Measurements from ENCODE around the gene RSPRY1. TPM values are rescaled to one million over a fixed set of nuclear protein-coding genes. Genes with fewer than 3 reads are reported as not detected.

RSPRY1 gene
- total RNA-seq, 6 experiments from 2014 or later: 38.8 to 51.9 (median 47.7) TPM

DNA sequence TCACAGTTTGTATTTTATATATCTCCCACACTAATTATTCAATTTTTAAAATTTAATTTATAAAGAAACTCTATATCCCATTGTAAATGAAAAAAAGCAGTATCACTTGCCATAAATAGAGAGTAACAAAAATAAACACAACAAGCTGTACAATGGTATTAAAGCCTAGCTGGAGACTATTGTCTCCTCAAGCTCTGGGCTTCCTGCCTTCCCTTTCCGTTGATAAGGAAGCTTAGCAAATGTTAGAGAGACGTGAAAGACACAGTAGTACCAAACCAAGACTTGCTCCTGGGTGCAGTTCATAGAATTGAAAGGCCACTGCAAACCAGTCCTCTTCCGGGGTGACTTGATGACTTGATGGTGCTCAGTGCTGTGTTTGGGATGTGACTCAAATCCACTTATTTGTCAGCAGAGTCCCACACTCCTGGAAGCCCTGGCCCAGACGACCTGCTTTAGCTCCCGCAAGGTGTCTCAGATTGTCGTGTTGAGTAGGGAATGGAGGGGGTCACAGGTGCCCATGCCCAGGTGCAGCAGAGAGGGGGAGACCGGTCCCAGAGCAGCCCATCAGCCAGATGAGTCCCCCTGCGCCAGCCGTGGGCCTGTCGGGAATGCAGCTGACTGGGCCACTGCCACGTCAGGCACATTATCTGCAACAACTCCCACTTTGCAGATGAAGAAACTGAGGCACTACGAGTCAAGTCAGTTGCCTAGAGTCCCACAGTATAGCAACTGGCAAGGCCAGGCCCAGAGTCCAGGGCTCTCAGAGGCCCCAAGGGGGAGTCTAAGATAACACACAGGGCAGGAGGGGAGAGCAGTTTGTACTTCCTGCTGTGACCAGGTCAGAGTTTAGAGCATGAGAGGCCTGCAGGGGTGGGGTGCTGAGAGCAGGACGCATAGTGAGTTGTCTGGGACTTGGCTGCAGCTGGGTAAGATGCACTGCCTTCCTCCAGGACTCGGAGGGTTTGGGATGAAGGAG, 40.8 kb upstream of the RSPRY1 start:
- Mint-ChIP-seq H3K4me3 (no peak overlapping the region), H3K36me3 (ENCODE audit: low read depth) (no peaks in the 10 kb centered on the region), H3K27ac (no peak overlapping the region), H3K4me1 (ENCODE audit: low read depth) (peaks cover 26% of the 10 kb centered on the region), H3K27me3 (ENCODE audit: insufficient read depth) (peaks cover 3% of the 10 kb centered on the region), H3K9me3 (no peaks in the 10 kb centered on the region)
- DNase-seq: no peak
- TF ChIP-seq, protein P1, sequence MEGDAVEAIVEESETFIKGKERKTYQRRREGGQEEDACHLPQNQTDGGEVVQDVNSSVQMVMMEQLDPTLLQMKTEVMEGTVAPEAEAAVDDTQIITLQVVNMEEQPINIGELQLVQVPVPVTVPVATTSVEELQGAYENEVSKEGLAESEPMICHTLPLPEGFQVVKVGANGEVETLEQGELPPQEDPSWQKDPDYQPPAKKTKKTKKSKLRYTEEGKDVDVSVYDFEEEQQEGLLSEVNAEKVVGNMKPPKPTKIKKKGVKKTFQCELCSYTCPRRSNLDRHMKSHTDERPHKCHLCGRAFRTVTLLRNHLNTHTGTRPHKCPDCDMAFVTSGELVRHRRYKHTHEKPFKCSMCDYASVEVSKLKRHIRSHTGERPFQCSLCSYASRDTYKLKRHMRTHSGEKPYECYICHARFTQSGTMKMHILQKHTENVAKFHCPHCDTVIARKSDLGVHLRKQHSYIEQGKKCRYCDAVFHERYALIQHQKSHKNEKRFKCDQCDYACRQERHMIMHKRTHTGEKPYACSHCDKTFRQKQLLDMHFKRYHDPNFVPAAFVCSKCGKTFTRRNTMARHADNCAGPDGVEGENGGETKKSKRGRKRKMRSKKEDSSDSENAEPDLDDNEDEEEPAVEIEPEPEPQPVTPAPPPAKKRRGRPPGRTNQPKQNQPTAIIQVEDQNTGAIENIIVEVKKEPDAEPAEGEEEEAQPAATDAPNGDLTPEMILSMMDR (IDR thresholded peaks at IDR 0.05): no peak

DNA sequence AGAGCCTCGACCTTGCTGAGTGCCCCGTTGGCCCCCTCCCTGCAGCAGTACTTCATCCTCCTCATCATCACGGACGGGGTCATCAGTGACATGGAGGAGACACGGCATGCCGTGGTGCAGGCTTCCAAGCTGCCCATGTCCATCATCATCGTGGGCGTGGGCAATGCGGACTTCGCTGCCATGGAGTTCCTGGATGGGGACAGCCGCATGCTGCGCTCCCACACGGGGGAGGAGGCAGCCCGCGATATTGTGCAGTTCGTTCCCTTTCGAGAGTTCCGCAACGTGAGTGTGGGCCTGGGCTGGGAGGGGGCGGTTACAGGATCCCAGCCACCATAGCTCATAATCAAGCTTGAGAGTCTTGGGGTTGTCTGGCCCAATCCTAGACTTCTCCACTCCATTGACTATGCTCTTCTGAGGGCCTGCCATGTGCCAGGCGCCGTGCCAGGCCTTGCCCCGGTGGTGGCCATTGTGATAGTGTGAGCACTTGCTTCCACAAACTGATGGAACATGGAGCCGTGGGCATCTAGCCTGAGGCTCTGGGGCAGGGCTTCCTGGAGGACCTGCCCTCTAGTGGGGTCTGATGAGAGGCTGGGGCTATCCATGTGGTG, 40.0 kb upstream of the RSPRY1 start:
- TF ChIP-seq, protein P1 (IDR thresholded peaks at IDR 0.05): no peak
- peaks cover 26% of the 10 kb centered on the region for H3K4me1 Mint-ChIP-seq (ENCODE audit: low read depth)
- H3K27ac Mint-ChIP-seq: no peak overlapping the region
- no peaks in the 10 kb centered on the region for H3K9me3 Mint-ChIP-seq
- no peak overlapping the region for H3K4me3 Mint-ChIP-seq
- no peaks in the 10 kb centered on the region for H3K36me3 Mint-ChIP-seq (ENCODE audit: low read depth)
- no peak for DNase-seq
- peaks cover 3% of the 10 kb centered on the region for H3K27me3 Mint-ChIP-seq (ENCODE audit: insufficient read depth)

DNA sequence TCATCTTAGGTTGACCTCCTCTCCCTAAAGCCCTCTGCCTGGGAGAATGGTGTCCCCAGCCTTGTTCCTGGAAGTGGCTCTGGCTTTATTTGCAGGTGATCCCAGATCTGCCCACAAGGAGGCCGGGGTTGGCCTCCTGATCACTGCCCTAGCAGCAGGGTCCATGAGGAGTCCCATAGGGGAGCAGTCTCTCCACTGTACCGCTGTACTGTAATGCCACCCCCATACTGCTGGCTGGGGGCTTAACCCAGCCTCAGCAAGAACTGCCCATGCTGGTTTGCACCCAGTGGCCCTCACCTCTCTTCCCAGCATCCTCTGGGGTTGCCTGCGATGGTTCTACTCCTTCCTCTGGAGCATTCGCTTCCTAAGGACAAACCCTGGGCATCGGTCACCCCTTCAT, 39.4 kb upstream of the RSPRY1 start:
- H3K4me1 Mint-ChIP-seq (ENCODE audit: low read depth): peaks cover 26% of the 10 kb centered on the region
- H3K27ac Mint-ChIP-seq: peak overlapping the region; percentile 23; the same call in 1 of the 2 replicates
- H3K9me3 Mint-ChIP-seq: no peaks in the 10 kb centered on the region
- no peak for DNase-seq
- no peak overlapping the region for H3K4me3 Mint-ChIP-seq
- TF ChIP-seq, protein P1 (IDR thresholded peaks at IDR 0.05): peak; percentile 62
- H3K27me3 Mint-ChIP-seq (ENCODE audit: insufficient read depth): peaks cover 3% of the 10 kb centered on the region
- no peaks in the 10 kb centered on the region for H3K36me3 Mint-ChIP-seq (ENCODE audit: low read depth)

DNA sequence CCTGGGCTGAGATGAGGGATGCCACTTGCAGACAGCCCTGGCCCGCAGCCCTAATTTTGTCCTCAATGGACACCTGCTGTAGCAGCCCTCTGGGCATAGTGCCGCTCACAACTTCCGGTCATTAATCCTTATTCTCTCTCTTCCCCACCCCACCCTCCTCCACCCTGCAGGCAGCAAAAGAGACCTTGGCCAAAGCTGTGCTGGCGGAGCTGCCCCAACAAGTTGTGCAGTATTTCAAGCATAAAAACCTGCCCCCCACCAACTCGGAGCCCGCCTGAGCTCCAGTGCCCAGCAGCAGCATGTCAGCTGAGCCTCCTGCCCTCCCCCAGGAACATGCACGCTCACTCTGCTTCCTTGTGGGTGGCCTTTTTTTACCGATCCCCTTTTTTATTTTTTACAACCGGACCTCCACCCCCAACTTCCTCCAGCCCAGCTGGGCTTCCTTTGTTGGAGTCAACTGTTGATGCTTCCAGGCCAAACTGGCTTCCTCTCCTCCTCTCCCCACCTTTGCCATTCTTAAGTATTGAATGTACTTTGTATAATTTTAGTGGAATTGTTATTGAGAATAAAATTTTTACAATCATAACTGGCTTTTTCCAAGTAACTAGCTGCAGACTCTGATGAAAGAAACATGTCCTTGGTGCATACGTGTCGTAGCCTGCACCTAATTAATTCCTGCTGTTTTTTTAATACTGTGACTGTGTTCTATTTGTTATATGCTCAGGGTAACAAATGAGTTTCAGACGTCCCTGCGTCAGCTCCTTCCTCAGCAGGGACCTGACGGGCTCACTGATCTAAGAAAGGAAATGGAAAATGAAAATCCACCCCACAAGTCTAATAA, 38.5 kb upstream of the RSPRY1 start:
- peak; percentile 34 for DNase-seq

DNA sequence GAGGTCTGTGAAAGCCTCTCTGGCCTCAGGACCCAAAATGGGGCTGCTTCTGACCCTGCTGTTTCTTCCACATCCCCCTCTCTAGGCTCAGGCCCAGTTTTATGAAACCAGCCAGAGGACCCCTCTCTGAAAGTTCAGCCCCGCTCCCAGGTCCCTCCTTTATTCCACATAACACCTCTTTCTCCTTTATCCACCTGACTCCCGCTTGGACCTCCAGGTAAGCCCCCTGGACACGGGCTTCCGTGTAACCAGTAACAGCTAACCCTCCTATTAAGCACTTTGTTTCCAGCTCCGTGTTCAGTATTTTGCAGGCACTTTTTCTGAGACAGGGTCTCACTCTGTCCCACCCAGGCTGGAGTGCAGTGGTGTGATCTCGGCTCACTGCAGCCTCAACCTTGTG, 37.6 kb upstream of the RSPRY1 start:
- TF ChIP-seq, protein P1 (IDR thresholded peaks at IDR 0.05): no peak; the same call in 1 of the 2 replicates
- 0 out of 2 replicates have a peak, but pooled peaks cover 5% of the 10 kb centered on the region for H3K36me3 Mint-ChIP-seq (ENCODE audit: low read depth)
- DNase-seq: no peak
- H3K4me3 Mint-ChIP-seq: no peak overlapping the region
- H3K27me3 Mint-ChIP-seq (ENCODE audit: insufficient read depth): peaks cover 3% of the 10 kb centered on the region
- H3K4me1 Mint-ChIP-seq (ENCODE audit: low read depth): peaks cover 21% of the 10 kb centered on the region
- H3K27ac Mint-ChIP-seq: peak overlapping the region; percentile 85
- no peaks in the 10 kb centered on the region for H3K9me3 Mint-ChIP-seq

More for the DNA sequence above, 38.5 kb upstream of the RSPRY1 start:
- Mint-ChIP-seq H3K36me3 (ENCODE audit: low read depth) (no peaks in the 10 kb centered on the region), H3K27ac (peak overlapping the region; percentile 85), H3K4me3 (peak overlapping the region; percentile 51), H3K9me3 (no peaks in the 10 kb centered on the region), H3K4me1 (ENCODE audit: low read depth) (peaks cover 21% of the 10 kb centered on the region), H3K27me3 (ENCODE audit: insufficient read depth) (peaks cover 3% of the 10 kb centered on the region)
- TF ChIP-seq, protein P1 (IDR thresholded peaks at IDR 0.05): no peak

Measured in HFFc6 (cell line).